HCT116 (cell line): ENCODE results near the gene GRM4. TPM values are rescaled to one million over a fixed set of nuclear protein-coding genes. Genes with fewer than 3 reads are reported as not detected.

Source experiments
- ATAC-seq: fragments of 200-7000 bp; cut with Tn5 transposase; 2 replicates; pipeline ENCODE4 v1.9.1; 2020; ENCODE audit warnings: mild to moderate bottlenecking, moderate library complexity
- BruUV-seq: library from RNA; stranded (reverse); fragments of 400-500 nt; replicated peaks from 2 replicates; lab custom pipeline; 2021; lab: Mats Ljungman, UMichigan
- CTCF ChIA-PET: fragments of 300-600 bp; sonication (Branson Sonifier 250); formaldehyde crosslinking; loops from one replicate; lab custom pipeline; 2021; ENCODE audit warnings: antibody characterized with exemption; lab: Charles Lee
- POLR2A ChIA-PET: fragments of 300-600, 350-600 bp; sonication (Branson Sonifier 250); formaldehyde crosslinking; loops from one replicate; lab custom pipeline; 2021; ENCODE audit warnings: antibody characterized with exemption; lab: Charles Lee
- RAD21 ChIA-PET, 2 experiments: fragments of 300-600 bp; sonication (Branson Sonifier 250); formaldehyde crosslinking; loops; one replicate each; lab custom pipeline; 2023; ENCODE audit warnings: low total read pairs in 2 of 2; ENCODE audit not compliant: uncharacterized antibody in 2 of 2, unreplicated experiment in 2 of 2, low non-redundant PET in 1 of 2; lab: Charles Lee
- DNase-seq: peaks from one replicate; pipeline ENCODE4 v3.0.0-alpha.2; 2010; ENCODE audit warnings: low read depth, low spot score
- H2AFZ ChIP-seq: fragments of 200-600 bp; shearing (Covaris generic), sonication (generic); 2 replicates; pipeline ENCODE4 v1.6.1; 2017; ENCODE audit warnings: low read depth, mixed run types, mixed read lengths, antibody characterized with exemption, low read length; ENCODE audit not compliant: poor library complexity, severe bottlenecking
- H3K27ac ChIP-seq: 2 replicates; pipeline ENCODE4 v1.5.1; 2012; ENCODE audit warnings: low read depth, low read length
- H3K27me3 ChIP-seq: fragments of 200-600 bp; sonication (generic); 2 replicates; pipeline ENCODE4 v1.6.1; 2016; ENCODE audit warnings: mixed run types, low read length, mixed read lengths; ENCODE audit not compliant: insufficient read depth
- H3K36me3 ChIP-seq, 2 experiments: fragments of 200-500 bp in 1 of 2; fragments of 200-600 bp in 1 of 2; sonication (Bioruptor generic) in 1 of 2; sonication (generic) in 1 of 2; 2 replicates each; pipeline versions ENCODE4 v1.5.1 to v1.6.1; 2014 to 2016; ENCODE audit warnings: low read length in 2 of 2, inconsistent platforms in 1 of 2, mixed read lengths in 1 of 2, mixed run types in 1 of 2; ENCODE audit not compliant: insufficient read depth in 2 of 2, control insufficient read depth in 1 of 2
- H3K4me1 ChIP-seq, 2 experiments: fragments of 200-600 bp in 1 of 2; sonication (generic) in 1 of 2; 2 replicates each; pipeline versions ENCODE4 v1.5.1 to v1.6.1; 2012 to 2017; ENCODE audit warnings: low read length in 2 of 2, inconsistent platforms in 1 of 2, mild to moderate bottlenecking in 1 of 2, mixed read lengths in 1 of 2, mixed run types in 1 of 2, moderate library complexity in 1 of 2; ENCODE audit not compliant: insufficient read depth in 2 of 2, control insufficient read depth in 1 of 2
- H3K4me2 ChIP-seq: fragments of 200-600 bp; sonication (generic); 2 replicates; pipeline ENCODE4 v1.6.1; 2017; ENCODE audit warnings: mixed run types, low read length, mixed read lengths
- H3K4me3 ChIP-seq, 2 experiments: fragments of 200-600 bp in 1 of 2; sonication (generic) in 1 of 2; replicated peaks in 1 of 2; 2 replicates each; pipeline ENCODE4 v1.5.1; 2011 to 2016; ENCODE audit warnings: low read length in 2 of 2, control low read depth in 1 of 2, low read depth in 1 of 2, mild to moderate bottlenecking in 1 of 2, mixed read lengths in 1 of 2, mixed run types in 1 of 2
- H3K79me2 ChIP-seq: fragments of 200-600 bp; sonication (generic); 2 replicates; pipeline ENCODE4 v1.6.1; 2017; ENCODE audit warnings: mild to moderate bottlenecking, mixed run types, low read length, moderate library complexity, mixed read lengths; ENCODE audit not compliant: insufficient read depth
- H3K9ac ChIP-seq: fragments of 200-600 bp; sonication (generic); 2 replicates; pipeline ENCODE4 v1.6.1; 2016; ENCODE audit warnings: low read length, mixed read lengths
- H3K9me2 ChIP-seq: fragments of 200-600 bp; sonication (generic), shearing (Covaris generic); 2 replicates; pipeline ENCODE4 v1.6.1; 2017; ENCODE audit warnings: mixed run types, mild to moderate bottlenecking, moderate library complexity; ENCODE audit not compliant: insufficient read depth
- H3K9me3 ChIP-seq, 2 experiments: fragments of 200-500 bp in 1 of 2; fragments of 200-600 bp in 1 of 2; sonication (Bioruptor generic) in 1 of 2; sonication (generic) in 1 of 2; 2 replicates each; pipeline ENCODE4 v1.6.1; 2014 to 2017; ENCODE audit warnings: low read length in 2 of 2, mixed read lengths in 2 of 2, inconsistent platforms in 1 of 2, low read depth in 1 of 2, mild to moderate bottlenecking in 1 of 2, mixed run types in 1 of 2, moderate library complexity in 1 of 2; ENCODE audit not compliant: control insufficient read depth in 1 of 2, insufficient read depth in 1 of 2
- H4K20me1 ChIP-seq: fragments of 200-600 bp; sonication (generic), shearing (Covaris generic); 2 replicates; pipeline ENCODE4 v1.6.1; 2017; ENCODE audit warnings: mixed run types, mild to moderate bottlenecking, moderate library complexity; ENCODE audit not compliant: insufficient read depth
- ATF3 ChIP-seq: IDR thresholded peaks from 2 replicates; pipeline ENCODE4 v1.6.1; 2012
- CBX3 ChIP-seq: IDR thresholded peaks from 2 replicates; pipeline ENCODE4 v1.6.1; 2012; ENCODE audit warnings: low read depth
- CEBPB ChIP-seq: IDR thresholded peaks from 2 replicates; pipeline ENCODE4 v1.6.1; 2012; ENCODE audit warnings: low read depth
- EGR1 ChIP-seq: IDR thresholded peaks from 2 replicates; pipeline ENCODE4 v1.6.1; 2012; ENCODE audit warnings: low read depth
- EZH2phosphoT487 ChIP-seq: fragments of 200-600 bp; IDR thresholded peaks from 2 replicates; pipeline ENCODE4 v1.6.1; 2018; ENCODE audit warnings: antibody characterized with exemption, borderline replicate concordance
- FOSL1 ChIP-seq: IDR thresholded peaks from 2 replicates; pipeline ENCODE4 v1.6.1; 2012; ENCODE audit warnings: low read depth
- MAX ChIP-seq: IDR thresholded peaks from 2 replicates; pipeline ENCODE4 v1.6.1; 2012
- POLR2A ChIP-seq: IDR thresholded peaks from 2 replicates; pipeline ENCODE4 v1.7.0; 2011; ENCODE audit warnings: borderline replicate concordance; ENCODE audit not compliant: insufficient read depth, insufficient read length; ENCODE audit errors: extremely low read depth
- POLR2AphosphoS5 ChIP-seq: IDR thresholded peaks from 2 replicates; pipeline ENCODE4 v1.6.1; 2011; ENCODE audit warnings: mild to moderate bottlenecking, low read depth, low read length, moderate library complexity
- RAD21 ChIP-seq: IDR thresholded peaks from 2 replicates; pipeline ENCODE4 v1.6.1; 2012; ENCODE audit warnings: low read depth, mild to moderate bottlenecking
- REST ChIP-seq: IDR thresholded peaks from 2 replicates; pipeline ENCODE4 v1.6.1; 2012; ENCODE audit warnings: low read depth
- SIN3A ChIP-seq: IDR thresholded peaks from 2 replicates; pipeline ENCODE4 v1.6.1; 2012; ENCODE audit warnings: low read depth
- SP1 ChIP-seq: IDR thresholded peaks from 2 replicates; pipeline ENCODE4 v1.6.1; 2012; ENCODE audit warnings: low read depth
- SRF ChIP-seq: IDR thresholded peaks from 2 replicates; pipeline ENCODE4 v1.6.1; 2012; ENCODE audit warnings: low read depth
- TCF7L2 ChIP-seq: IDR thresholded peaks from 2 replicates; pipeline ENCODE4 v1.7.0; 2011; ENCODE audit warnings: borderline replicate concordance, inconsistent platforms; ENCODE audit not compliant: insufficient read depth, insufficient read length; ENCODE audit errors: extremely low read depth
- YY1 ChIP-seq: IDR thresholded peaks from 2 replicates; pipeline ENCODE4 v1.6.1; 2011; ENCODE audit warnings: low read length, low read depth, moderate library complexity, mild to moderate bottlenecking; ENCODE audit not compliant: insufficient replicate concordance; ENCODE audit errors: extremely low read depth
- ZBTB33 ChIP-seq: IDR thresholded peaks from 2 replicates; pipeline ENCODE4 v1.6.1; 2011; ENCODE audit warnings: mild to moderate bottlenecking, low read length, moderate library complexity; ENCODE audit not compliant: insufficient replicate concordance; ENCODE audit errors: extremely low read depth
- ZFX ChIP-seq: fragments of 450-650 bp; IDR thresholded peaks from 2 replicates; pipeline ENCODE4 v1.6.1; 2017
- intact Hi-C: fragments of 100-400 bp; cut with micrococcal nuclease; formaldehyde crosslinking; loops from 2 replicates; pipeline ENCODE4 v1.10.0; 2022
- total RNA-seq: library from RNA; stranded (reverse); gene quantifications from one replicate; pipeline ENCODE4 v1.2.1, GENCODE V29; 2021; ENCODE audit not compliant: unreplicated experiment

GRM4 gene
- total RNA-seq, 1 experiment from 2014 or later = 2.6 TPM

- no peak overlapping the region for H3K9ac ChIP-seq
- H3K79me2 ChIP-seq = no peaks in the 10 kb centered on the region
- H3K9me3 ChIP-seq = no peaks in the 10 kb centered on the region
- H3K4me3 ChIP-seq = no peak overlapping the region
- H3K36me3 ChIP-seq = no peaks in the 10 kb centered on the region
- no peak for DNase-seq
- no peaks in the 10 kb centered on the region for H4K20me1 ChIP-seq
- RAD21 ChIA-PET = no interaction called here
- ATAC-seq = no peak
- CTCF ChIA-PET = no interaction called here
- H3K4me1 ChIP-seq = no peaks in the 10 kb centered on the region
- no TSS peak for BruUV-seq
- H3K4me2 ChIP-seq = no peak overlapping the region
- H2AFZ ChIP-seq = no peak overlapping the region
- no peak overlapping the region for H3K27ac ChIP-seq
- POLR2A ChIA-PET = no interaction called here
- H3K9me2 ChIP-seq = no peaks in the 10 kb centered on the region
- H3K27me3 ChIP-seq = peaks cover 5% of the 10 kb centered on the region; the same call in 1 of the 2 replicates
- TF ChIP-seq SRF (no peak), FOSL1 (no peak), RAD21 (no peak), TCF7L2 (no peak), CEBPB (no peak), POLR2A (no peak), EZH2phosphoT487 (no peak), SIN3A (no peak), ZFX (no peak), YY1 (no peak), ZBTB33 (no peak), SP1 (no peak), MAX (no peak), ATF3 (no peak), REST (no peak), CBX3 (no peak), EGR1 (no peak), POLR2AphosphoS5 (no peak)
- intact Hi-C loops = no loop called here
Measured at GRCh38 chr6:34064675-34065074, 81.2 kb downstream of the GRM4 start.
